ENCODE measurements around the gene CORO7.
A peak's percentile ranks its signal among the peaks of the same experiment; 100 is the strongest.

DNA sequence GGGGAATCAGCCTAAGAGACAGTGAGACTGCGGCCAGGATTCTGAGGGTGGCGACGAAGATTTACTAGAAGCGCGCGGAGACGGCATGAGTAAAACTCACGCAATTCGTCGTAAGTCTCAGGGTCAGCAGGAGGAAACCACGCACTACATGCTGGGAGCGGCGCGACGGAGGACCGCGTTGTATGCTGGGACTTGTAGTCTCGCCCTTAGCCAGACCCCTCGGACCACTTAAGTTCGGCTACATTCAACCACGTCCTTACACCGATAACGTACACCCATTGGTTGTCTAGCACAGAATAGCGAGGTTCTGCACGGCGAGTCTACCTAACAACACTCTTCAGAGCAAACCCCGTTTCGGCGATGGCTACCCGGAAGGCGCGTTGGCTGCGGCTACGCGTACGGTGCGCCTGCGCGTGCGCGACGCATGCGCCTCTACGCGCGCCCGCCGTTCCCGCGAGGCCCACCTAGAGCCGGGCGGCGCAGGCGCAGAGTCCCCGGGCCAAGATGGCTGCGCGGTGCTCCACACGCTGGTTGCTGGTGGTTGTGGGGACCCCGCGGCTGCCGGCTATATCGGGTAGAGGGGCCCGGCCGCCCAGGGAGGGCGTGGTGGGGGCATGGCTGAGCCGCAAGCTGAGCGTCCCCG, 9.1 kb upstream of the CORO7 start, which contains the start of gene DNAJA3:
- TF ChIP-seq POLR2A (IDR thresholded peaks at IDR 0.05), result peak in 1 of 2 donors; percentile 78
- TF ChIP-seq, protein P1, sequence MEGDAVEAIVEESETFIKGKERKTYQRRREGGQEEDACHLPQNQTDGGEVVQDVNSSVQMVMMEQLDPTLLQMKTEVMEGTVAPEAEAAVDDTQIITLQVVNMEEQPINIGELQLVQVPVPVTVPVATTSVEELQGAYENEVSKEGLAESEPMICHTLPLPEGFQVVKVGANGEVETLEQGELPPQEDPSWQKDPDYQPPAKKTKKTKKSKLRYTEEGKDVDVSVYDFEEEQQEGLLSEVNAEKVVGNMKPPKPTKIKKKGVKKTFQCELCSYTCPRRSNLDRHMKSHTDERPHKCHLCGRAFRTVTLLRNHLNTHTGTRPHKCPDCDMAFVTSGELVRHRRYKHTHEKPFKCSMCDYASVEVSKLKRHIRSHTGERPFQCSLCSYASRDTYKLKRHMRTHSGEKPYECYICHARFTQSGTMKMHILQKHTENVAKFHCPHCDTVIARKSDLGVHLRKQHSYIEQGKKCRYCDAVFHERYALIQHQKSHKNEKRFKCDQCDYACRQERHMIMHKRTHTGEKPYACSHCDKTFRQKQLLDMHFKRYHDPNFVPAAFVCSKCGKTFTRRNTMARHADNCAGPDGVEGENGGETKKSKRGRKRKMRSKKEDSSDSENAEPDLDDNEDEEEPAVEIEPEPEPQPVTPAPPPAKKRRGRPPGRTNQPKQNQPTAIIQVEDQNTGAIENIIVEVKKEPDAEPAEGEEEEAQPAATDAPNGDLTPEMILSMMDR (IDR thresholded peaks at IDR 0.05), result no peak

Measured in vagina (tissue), 2 donors.